Ascending aorta (tissue), 2 donors: Measurements from ENCODE around the gene CHMP1B. TPM values are rescaled to one million over a fixed set of nuclear protein-coding genes. Genes with fewer than 3 reads are reported as not detected.

Experiments used
- DNase-seq, 2 donors: peaks; one replicate each; pipeline ENCODE4 v3.0.0-alpha.2; 2019; ENCODE audit warnings: low spot score in 2 of 2
- H3K27ac ChIP-seq, 2 donors: fragments of 200-600 bp; sonication (generic); one replicate each; pipeline ENCODE4 v1.5.1; 2016 to 2017; ENCODE audit warnings: mild to moderate bottlenecking in 1 of 2
- H3K27me3 ChIP-seq: fragments of 200-600 bp; sonication (generic); one replicate; pipeline ENCODE4 v1.5.1; 2017
- H3K36me3 ChIP-seq, 2 donors: fragments of 200-600 bp; sonication (generic); one replicate each; pipeline ENCODE4 v1.5.1; 2016
- H3K4me1 ChIP-seq, 2 donors: fragments of 200-600 bp; sonication (generic); one replicate each; pipeline ENCODE4 v1.5.1; 2016 to 2017; ENCODE audit warnings: mild to moderate bottlenecking in 1 of 2
- H3K4me3 ChIP-seq, 2 donors: fragments of 200-600 bp; sonication (generic); one replicate each; pipeline ENCODE4 v1.5.1; 2016 to 2017; ENCODE audit warnings: mild to moderate bottlenecking in 1 of 2
- H3K9me3 ChIP-seq, 2 donors: fragments of 200-600 bp; sonication (generic); one replicate each; pipeline ENCODE4 v1.5.1; 2016
- intact Hi-C: fragments of 100-400 bp; cut with DNase I; formaldehyde crosslinking; loops from one replicate; pipeline ENCODE4 v1.15.1; 2023
- total RNA-seq: library from RNA; depleted of rRNA; stranded (reverse); fragments of >200 nt; gene quantifications from one replicate; pipeline ENCODE4 v1.1.0, GENCODE V29; 2016
- TF ChIP-seq, protein P1 (sequence below), 3 experiments: fragments of 200-600 bp in 2 of 3; fragments of 450-650 bp in 1 of 3; sonication (generic) in 2 of 3; IDR thresholded peaks; one replicate each; pipeline ENCODE4 v1.5.1; 2016 to 2019; ENCODE audit warnings: antibody characterized with exemption in 3 of 3, mild to moderate bottlenecking in 1 of 3, moderate library complexity in 1 of 3

CHMP1B gene
- total RNA-seq, 1 donor from 2014 or later, result 25.5 TPM

GRCh38 chr18:11877497-11878135 is 26.4 kb downstream of the CHMP1B start:
- no peaks in the 10 kb centered on the region for H3K4me1 ChIP-seq
- intact Hi-C loops, result no loop called here
- H3K27me3 ChIP-seq, result no peaks in the 10 kb centered on the region
- no peaks in the 10 kb centered on the region for H3K9me3 ChIP-seq
- TF ChIP-seq, protein P1, sequence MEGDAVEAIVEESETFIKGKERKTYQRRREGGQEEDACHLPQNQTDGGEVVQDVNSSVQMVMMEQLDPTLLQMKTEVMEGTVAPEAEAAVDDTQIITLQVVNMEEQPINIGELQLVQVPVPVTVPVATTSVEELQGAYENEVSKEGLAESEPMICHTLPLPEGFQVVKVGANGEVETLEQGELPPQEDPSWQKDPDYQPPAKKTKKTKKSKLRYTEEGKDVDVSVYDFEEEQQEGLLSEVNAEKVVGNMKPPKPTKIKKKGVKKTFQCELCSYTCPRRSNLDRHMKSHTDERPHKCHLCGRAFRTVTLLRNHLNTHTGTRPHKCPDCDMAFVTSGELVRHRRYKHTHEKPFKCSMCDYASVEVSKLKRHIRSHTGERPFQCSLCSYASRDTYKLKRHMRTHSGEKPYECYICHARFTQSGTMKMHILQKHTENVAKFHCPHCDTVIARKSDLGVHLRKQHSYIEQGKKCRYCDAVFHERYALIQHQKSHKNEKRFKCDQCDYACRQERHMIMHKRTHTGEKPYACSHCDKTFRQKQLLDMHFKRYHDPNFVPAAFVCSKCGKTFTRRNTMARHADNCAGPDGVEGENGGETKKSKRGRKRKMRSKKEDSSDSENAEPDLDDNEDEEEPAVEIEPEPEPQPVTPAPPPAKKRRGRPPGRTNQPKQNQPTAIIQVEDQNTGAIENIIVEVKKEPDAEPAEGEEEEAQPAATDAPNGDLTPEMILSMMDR (IDR thresholded peaks at IDR 0.05), result no peak
- H3K36me3 ChIP-seq, result peaks cover 7 to 41% of the 10 kb centered on the region in 2 donors
- DNase-seq, result peak in 1 of 2 donors; percentile 44
- no peak overlapping the region for H3K27ac ChIP-seq
- no peak overlapping the region for H3K4me3 ChIP-seq

GRCh38 chr18:11880586-11881304 is 29.5 kb downstream of the CHMP1B start:
- H3K4me1 ChIP-seq, result no peaks in the 10 kb centered on the region
- peaks cover 23 to 44% of the 10 kb centered on the region in 2 donors for H3K36me3 ChIP-seq
- H3K4me3 ChIP-seq, result no peak overlapping the region
- no peaks in the 10 kb centered on the region for H3K27me3 ChIP-seq
- TF ChIP-seq, protein P1 (IDR thresholded peaks at IDR 0.05), result no peak
- H3K27ac ChIP-seq, result no peak overlapping the region
- H3K9me3 ChIP-seq, result no peaks in the 10 kb centered on the region
- intact Hi-C loops, result no loop called here
- no peak for DNase-seq

GRCh38 chr18:11882636-11883035 is 31.4 kb downstream of the CHMP1B start:
- DNase-seq, result no peak
- intact Hi-C loops, result no loop called here
- Histone ChIP-seq H3K4me1 (no peaks in the 10 kb centered on the region), H3K27ac (no peak overlapping the region), H3K27me3 (no peaks in the 10 kb centered on the region), H3K9me3 (no peaks in the 10 kb centered on the region), H3K36me3 (peaks cover 35 to 42% of the 10 kb centered on the region in 2 donors), H3K4me3 (no peak overlapping the region)
- TF ChIP-seq, protein P1 (IDR thresholded peaks at IDR 0.05), result no peak

- Histone ChIP-seq H3K4me3 (no peak overlapping the region), H3K4me1 (no peaks in the 10 kb centered on the region), H3K27me3 (no peaks in the 10 kb centered on the region), H3K27ac (no peak overlapping the region), H3K36me3 (peaks cover 40 to 48% of the 10 kb centered on the region in 2 donors), H3K9me3 (no peaks in the 10 kb centered on the region)
- DNase-seq, result no peak
- intact Hi-C loops, result no loop called here
- TF ChIP-seq, protein P1 (IDR thresholded peaks at IDR 0.05), result no peak
Observed at GRCh38 chr18:11883153-11883552, 31.9 kb downstream of the CHMP1B start.

DNA sequence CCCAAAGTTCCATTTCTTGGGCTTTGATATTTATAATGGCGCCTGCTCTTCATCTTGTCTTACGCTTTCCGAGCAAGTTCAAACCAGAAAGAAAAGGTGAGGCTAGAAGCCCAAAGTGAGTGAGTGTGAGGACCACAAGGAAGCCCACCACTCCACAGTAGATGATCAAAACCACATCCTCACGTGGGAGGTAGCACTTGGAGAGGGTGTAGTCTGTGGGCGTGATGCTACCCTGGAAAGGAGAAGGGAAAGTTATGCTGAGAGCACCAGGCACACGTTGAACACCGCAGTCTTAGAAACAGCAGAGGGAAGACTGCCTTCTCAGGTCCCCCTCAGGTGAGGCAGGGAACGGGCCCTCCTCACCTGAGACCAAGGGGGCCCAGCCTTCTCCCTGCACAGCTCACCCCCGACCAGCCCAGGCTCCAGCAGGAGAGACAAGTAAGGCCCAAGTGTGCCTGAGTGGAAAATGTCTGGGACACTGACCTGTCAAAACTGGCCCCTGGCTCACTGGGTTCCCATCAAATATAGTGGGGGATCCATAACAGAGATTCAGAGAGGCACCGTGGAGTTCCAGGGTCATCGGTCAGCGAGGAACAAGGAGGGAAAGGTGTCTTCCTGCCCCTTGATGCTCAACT is 33.3 kb downstream of the CHMP1B start:
- DNase-seq, result no peak
- intact Hi-C loops, result no loop called here
- TF ChIP-seq, protein P1 (IDR thresholded peaks at IDR 0.05), result no peak
- no peaks in the 10 kb centered on the region for H3K9me3 ChIP-seq
- no peaks in the 10 kb centered on the region for H3K27me3 ChIP-seq
- H3K36me3 ChIP-seq, result peaks cover 46 to 61% of the 10 kb centered on the region in 2 donors
- H3K4me1 ChIP-seq, result no peaks in the 10 kb centered on the region
- H3K4me3 ChIP-seq, result no peak overlapping the region
- no peak overlapping the region for H3K27ac ChIP-seq
